Measurements from ENCODE around the gene ZBTB4.

- no peak for TF ChIP-seq CTCF (IDR thresholded peaks at IDR 0.05; ENCODE audit: insufficient read depth, low read depth, low read length)
- TF ChIP-seq EZH2 (IDR thresholded peaks at IDR 0.05; ENCODE audit: insufficient read depth, low read length), result no peak
These were observed 24.1 kb upstream of the ZBTB4 start for GRCh38 chr17:7503521-7503920.
